ENCODE results near the gene HOXD3.

HOXD3 gene

GRCh38 chr2:176156807-176157498, at the start of gene HOXD3:
HOXD3 (plus strand) TSS chr2:176157307; CDS start chr2:176169115, 11,808 bp downstream.
- peak; percentile 24 for DNase-seq (ENCODE audit: low spot score)

- no peak for DNase-seq (ENCODE audit: low spot score)
These were observed 49.4 kb upstream of the HOXD3 start for GRCh38 chr2:176107731-176108181.

- no peak for DNase-seq (ENCODE audit: low spot score)
These were observed 47.8 kb upstream of the HOXD3 start for GRCh38 chr2:176109192-176109901.

- DNase-seq (ENCODE audit: low spot score), result no peak
These were observed 47.2 kb upstream of the HOXD3 start for GRCh38 chr2:176109946-176110345.

- no peak for DNase-seq (ENCODE audit: low spot score)
These were observed 46.4 kb upstream of the HOXD3 start for GRCh38 chr2:176110415-176111308.

GRCh38 chr2:176111309-176111663, 45.8 kb upstream of the HOXD3 start:
- DNase-seq (ENCODE audit: low spot score), result peak; percentile 60

- no peak for DNase-seq (ENCODE audit: low spot score)
These were observed 45.2 kb upstream of the HOXD3 start for GRCh38 chr2:176111846-176112374.

GRCh38 chr2:176112375-176113302, 44.5 kb upstream of the HOXD3 start:
- DNase-seq (ENCODE audit: low spot score), result no peak

GRCh38 chr2:176114120-176114929, 42.8 kb upstream of the HOXD3 start:
- DNase-seq (ENCODE audit: low spot score), result no peak

- DNase-seq (ENCODE audit: low spot score), result no peak
These were observed 42.0 kb upstream of the HOXD3 start for GRCh38 chr2:176114930-176115625.

GRCh38 chr2:176115883-176116813, 41.0 kb upstream of the HOXD3 start, which contains the start of gene HOXD10:
HOXD10 (plus strand) TSS chr2:176116778; CDS start chr2:176116834, 56 bp downstream.
- peak; percentile 71 for DNase-seq (ENCODE audit: low spot score)

GRCh38 chr2:176117162-176117822, 39.8 kb upstream of the HOXD3 start:
- no peak for DNase-seq (ENCODE audit: low spot score)

GRCh38 chr2:176117823-176118371, 39.2 kb upstream of the HOXD3 start:
- DNase-seq (ENCODE audit: low spot score), result no peak

GRCh38 chr2:176118601-176119339, 38.3 kb upstream of the HOXD3 start:
- DNase-seq (ENCODE audit: low spot score), result no peak

GRCh38 chr2:176120364-176121189, 36.5 kb upstream of the HOXD3 start:
- no peak for DNase-seq (ENCODE audit: low spot score)

Data from AG08395 (cell line).